ENCODE results near the gene CENPV.

The CENPV gene

DNA sequence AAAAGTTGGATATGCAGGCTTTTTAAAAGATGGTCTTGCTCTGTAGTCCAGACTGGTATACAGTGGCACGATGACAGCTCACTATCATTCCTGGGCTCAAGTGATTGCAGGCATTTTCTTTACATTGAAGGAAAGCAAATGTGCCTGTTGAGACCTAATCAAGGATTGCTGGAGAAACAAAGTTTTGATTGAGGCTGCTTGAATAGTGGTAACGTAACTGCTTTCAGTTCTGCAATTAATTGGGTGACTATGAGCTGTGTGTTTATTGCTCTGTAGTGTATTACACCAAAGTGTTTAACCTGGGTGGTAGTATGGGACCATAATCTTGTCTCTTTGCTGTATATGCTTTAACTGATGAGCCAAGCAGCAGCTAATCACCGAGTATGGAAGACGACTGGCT, 29.9 kb upstream of the CENPV start:
- no peak overlapping the region; the same call in 1 of the 2 replicates for H3K4me3 ChIP-seq (ENCODE audit: low read depth, low read length)

DNA sequence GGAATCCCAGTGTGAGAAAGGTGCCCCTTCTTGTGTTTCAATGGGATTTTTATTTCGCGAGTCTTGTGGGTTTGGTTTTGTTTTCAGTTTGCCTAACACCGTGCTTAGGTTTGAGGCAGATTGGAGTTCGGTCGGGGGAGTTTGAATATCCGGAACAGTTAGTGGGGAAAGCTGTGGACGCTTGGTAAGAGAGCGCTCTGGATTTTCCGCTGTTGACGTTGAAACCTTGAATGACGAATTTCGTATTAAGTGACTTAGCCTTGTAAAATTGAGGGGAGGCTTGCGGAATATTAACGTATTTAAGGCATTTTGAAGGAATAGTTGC, 28.2 kb upstream of the CENPV start:
- H3K4me3 ChIP-seq (ENCODE audit: low read depth, low read length): peak overlapping the region; percentile 95
- TF ChIP-seq, protein P1, sequence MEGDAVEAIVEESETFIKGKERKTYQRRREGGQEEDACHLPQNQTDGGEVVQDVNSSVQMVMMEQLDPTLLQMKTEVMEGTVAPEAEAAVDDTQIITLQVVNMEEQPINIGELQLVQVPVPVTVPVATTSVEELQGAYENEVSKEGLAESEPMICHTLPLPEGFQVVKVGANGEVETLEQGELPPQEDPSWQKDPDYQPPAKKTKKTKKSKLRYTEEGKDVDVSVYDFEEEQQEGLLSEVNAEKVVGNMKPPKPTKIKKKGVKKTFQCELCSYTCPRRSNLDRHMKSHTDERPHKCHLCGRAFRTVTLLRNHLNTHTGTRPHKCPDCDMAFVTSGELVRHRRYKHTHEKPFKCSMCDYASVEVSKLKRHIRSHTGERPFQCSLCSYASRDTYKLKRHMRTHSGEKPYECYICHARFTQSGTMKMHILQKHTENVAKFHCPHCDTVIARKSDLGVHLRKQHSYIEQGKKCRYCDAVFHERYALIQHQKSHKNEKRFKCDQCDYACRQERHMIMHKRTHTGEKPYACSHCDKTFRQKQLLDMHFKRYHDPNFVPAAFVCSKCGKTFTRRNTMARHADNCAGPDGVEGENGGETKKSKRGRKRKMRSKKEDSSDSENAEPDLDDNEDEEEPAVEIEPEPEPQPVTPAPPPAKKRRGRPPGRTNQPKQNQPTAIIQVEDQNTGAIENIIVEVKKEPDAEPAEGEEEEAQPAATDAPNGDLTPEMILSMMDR (IDR thresholded peaks at IDR 0.05; ENCODE audit: low read depth, low read length): no peak

More for the DNA sequence above, 29.9 kb upstream of the CENPV start:
- TF ChIP-seq, protein P1 (IDR thresholded peaks at IDR 0.05; ENCODE audit: low read depth, low read length): no peak

DNA sequence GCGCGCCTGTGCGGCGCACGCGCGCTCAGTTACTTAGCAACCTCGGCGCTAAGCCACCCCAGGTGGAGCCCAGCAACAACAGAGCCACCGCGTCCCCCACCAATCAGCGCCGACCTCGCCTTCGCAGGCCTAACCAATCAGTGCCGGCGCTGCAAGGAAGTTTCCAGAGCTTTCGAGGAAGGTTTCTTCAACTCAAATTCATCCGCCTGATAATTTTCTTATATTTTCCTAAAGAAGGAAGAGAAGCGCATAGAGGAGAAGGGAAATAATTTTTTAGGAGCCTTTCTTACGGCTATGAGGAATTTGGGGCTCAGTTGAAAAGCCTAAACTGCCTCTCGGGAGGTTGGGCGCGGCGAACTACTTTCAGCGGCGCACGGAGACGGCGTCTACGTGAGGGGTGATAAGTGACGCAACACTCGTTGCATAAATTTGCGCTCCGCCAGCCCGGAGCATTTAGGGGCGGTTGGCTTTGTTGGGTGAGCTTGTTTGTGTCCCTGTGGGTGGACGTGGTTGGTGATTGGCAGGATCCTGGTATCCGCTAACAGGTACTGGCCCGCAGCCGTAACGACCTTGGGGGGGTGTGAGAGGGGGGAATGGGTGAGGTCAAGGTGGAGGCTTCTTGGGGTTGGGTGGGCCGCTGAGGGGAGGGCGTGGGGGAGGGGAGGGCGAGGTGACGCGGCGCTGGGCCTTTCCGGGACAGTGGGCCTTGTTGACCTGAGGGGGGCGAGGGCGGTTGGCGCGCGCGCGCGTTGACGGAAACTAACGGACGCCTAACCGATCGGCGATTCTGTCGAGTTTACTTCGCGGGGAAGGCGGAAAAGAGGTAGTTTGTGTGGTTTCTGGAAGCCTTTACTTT, 27.6 kb upstream of the CENPV start, which contains the start of gene UBB:
Gene UBB (plus strand): TSS at position 452 of the 856 bp plus-strand sequence. CDS start 817 bp downstream, outside the sequence.
- TF ChIP-seq, protein P1 (IDR thresholded peaks at IDR 0.05; ENCODE audit: low read depth, low read length): no peak

DNA sequence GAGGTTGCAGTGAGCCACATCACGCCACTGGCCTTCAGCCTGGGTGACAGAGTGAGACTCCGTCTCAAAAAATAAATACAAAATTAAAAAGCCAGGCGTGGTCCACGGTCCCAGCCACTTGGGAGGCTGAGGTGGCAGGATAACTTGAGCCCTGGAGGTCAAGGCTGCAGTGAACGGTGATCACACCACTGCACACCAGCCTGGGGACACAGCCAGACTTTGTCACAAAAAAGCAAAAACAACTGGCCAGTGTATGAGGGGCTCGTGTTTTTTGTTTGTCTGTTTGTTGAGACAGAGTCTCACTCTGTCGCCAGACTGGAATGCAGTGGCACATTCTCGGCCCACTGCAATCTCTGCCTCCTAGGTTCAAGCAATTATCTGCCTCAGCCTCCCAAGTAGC, 26.4 kb upstream of the CENPV start:
- TF ChIP-seq, protein P1 (IDR thresholded peaks at IDR 0.05; ENCODE audit: low read depth, low read length): no peak
- H3K4me3 ChIP-seq (ENCODE audit: low read depth, low read length): no peak overlapping the region

More for the DNA sequence above, 27.6 kb upstream of the CENPV start, which contains the start of gene UBB:
- H3K4me3 ChIP-seq (ENCODE audit: low read depth, low read length): peak within 1 kb of the TSS; percentile 95

DNA sequence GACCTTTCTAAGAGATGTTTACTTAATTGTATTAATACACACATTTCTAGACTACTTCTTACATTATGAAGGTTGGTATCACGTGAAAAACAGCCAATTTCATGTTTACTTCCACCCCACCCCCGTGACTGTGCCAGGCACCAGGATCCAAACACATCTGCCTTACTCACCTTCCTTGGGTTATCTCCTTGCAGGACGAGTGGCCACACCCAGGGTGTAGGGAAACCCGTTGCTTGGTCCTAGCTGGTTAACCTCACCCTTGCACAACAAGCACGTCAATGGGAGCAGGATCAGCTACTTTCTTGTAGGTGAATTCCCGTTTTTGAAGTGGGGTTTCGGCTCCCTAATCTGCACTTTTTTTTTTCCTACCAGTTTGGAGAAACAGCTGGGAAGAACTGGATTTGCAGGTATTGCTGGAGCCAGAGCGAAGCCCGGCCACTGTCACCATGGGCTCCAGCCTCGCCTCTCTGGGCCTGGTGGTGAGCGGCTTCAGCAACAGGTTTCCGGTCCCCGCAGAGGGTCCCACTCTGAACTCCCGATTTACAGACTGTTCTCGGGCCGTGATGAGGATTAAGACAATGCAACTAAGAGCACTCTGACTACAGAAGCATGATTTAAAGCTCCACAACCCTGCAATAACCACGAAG, 25.5 kb upstream of the CENPV start:
- no peak overlapping the region for H3K4me3 ChIP-seq (ENCODE audit: low read depth, low read length)

DNA sequence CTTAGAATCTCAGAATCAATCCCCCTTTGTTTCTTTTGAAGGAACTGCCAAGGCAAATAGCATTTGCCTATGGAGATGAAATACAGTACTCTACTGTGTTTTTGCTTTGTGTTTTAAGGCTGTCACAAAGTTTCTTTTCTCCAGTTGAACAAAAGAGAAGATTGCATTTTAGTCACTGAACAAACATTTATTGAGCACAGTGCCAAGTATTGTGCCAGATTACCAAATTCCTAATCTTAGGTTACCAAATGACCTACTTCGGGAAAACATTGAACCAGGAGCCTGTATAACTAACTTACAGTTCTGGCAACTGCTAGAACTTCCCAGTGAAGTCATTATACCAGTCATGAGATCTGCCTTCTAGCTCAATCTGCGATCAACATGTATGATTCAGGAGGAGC, 24.7 kb upstream of the CENPV start:
- no peak overlapping the region for H3K4me3 ChIP-seq (ENCODE audit: low read depth, low read length)
- TF ChIP-seq, protein P1 (IDR thresholded peaks at IDR 0.05; ENCODE audit: low read depth, low read length): no peak

More for the DNA sequence above, 25.5 kb upstream of the CENPV start:
- TF ChIP-seq, protein P1 (IDR thresholded peaks at IDR 0.05; ENCODE audit: low read depth, low read length): no peak
